Activated gamma-delta T cell treated with Interleukin-2 at 50 U/mL for 16 hours (primary cell): ENCODE data around the gene LRRC70.

ENCODE experiments used
- DNase-seq: peaks from one replicate; pipeline ENCODE4 v3.0.0-alpha.2; 2020

Gene LRRC70

DNA sequence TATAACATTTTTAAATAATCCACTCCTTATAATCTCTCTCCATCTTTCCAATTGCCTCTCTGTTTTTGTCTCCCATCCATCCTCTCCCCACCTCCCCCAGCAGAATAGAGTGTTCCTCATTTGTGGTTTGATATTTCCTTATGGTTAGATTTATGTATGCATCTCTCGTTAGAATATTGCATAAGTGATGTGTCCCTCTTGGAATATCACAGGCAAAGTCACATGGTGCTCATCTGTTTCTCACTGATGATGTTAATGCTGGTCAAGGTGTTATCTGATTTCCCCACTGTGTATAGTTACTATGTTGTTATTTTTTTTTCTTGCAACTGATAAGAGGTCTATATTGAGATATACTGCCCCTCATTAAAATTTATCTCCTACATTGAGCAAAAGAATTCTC lies 3.1 kb upstream of the LRRC70 start:
- no peak for DNase-seq

DNA sequence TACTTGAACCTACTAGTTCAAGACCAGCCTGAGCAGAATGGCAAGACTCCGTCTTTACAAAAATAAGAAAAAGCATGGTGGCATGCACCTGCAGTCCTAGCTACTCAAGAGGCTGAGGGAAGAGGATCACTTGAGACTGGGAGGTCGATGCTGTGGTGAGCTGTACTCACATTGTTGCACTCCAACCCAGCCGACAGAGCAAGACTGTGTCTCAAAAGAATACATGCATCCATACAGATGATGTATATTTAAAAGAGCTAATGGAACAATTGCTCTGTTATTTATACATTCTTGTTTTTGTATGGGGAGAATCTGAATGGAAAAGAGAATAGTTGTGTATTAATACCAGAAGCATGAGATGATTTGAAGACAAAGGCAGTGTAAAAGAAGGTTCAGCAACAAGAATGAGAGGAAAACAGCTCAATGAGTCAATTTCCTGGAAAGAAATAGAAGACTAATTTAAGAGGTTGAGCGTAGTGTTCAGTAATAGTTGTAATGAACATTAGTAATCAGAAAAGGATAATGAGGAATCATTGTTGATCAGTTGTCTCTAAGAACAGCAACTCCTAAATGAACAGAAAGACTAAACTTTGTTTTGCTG lies 1.9 kb upstream of the LRRC70 start:
- no peak for DNase-seq

GRCh38 chr5:62577488-62577887 lies 1.1 kb upstream of the LRRC70 start:
- DNase-seq = no peak

GRCh38 chr5:62579761-62580160 lies 1.1 kb downstream of the LRRC70 start:
- DNase-seq = no peak

GRCh38 chr5:62581836-62582597 lies 3.4 kb downstream of the LRRC70 start:
- no peak for DNase-seq

GRCh38 chr5:62584391-62584790 lies 5.8 kb downstream of the LRRC70 start:
- DNase-seq = no peak

GRCh38 chr5:62585306-62585705 lies 6.7 kb downstream of the LRRC70 start:
- no peak for DNase-seq

- DNase-seq = no peak
Measured at GRCh38 chr5:62585751-62586150, 7.1 kb downstream of the LRRC70 start.

GRCh38 chr5:62587737-62588136 lies 9.1 kb downstream of the LRRC70 start:
- DNase-seq = no peak

DNA sequence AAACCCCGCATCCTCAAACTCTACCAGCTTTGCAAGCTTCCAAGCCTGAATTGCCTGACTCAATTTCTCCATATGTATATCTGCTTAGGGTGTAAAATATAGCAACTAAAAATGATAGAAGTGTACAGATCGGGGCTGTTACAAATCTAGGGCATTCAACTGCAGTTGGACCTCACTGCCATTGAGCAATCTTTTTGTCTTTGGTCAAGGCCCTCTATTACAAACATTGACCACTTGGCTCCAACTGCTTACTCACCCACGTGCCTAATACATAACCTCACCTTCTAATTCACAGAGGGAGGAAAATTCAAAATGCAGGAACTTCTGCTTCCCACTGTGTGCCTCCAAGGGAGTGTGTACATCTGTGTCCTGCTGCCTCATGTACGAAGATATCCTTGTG lies 10.0 kb downstream of the LRRC70 start:
- no peak for DNase-seq

- no peak for DNase-seq
Measured at GRCh38 chr5:62589504-62589903, 10.9 kb downstream of the LRRC70 start.

DNA sequence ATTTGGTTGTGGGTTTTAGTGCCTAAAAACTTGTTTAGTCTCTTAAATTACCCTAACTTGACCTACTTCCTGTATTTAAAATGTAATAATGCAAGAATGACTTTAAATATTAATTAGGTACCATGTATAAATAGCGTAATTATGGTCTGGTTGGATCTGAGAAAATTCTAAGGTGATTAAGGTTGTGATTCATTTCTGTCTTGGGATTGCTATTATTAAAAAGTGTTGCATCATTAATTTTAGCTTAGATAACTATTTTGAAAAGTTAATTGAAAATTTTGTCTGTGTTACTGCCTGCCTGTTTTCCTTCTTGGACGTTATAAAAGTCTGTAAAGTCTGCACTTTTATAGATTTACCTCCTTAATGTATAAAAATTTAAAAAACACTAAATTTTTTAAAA lies 11.8 kb downstream of the LRRC70 start:
- DNase-seq = no peak

DNA sequence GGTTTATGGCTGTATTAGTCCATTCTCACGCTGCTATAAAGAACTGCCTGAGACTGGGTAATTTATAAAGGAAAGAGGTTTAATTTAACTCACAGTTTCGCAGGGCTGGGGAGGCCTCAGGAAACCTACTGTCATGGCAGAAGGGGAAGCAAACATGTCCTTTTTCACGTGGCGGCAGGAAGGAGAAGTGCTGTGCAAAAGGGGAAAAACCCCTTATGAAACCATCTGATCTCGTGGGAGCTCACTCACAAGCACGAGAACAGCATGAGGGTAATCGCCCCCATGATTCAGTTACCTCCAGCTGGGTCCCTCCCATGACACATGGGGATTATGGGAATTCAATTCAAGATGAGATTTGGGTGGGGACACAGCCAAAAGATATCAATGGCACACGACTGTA lies 13.9 kb downstream of the LRRC70 start:
- no peak for DNase-seq

GRCh38 chr5:62593331-62593730 lies 14.7 kb downstream of the LRRC70 start:
- DNase-seq = no peak

- no peak for DNase-seq
Measured at GRCh38 chr5:62594364-62594984, 15.9 kb downstream of the LRRC70 start.

- DNase-seq = no peak
Measured at GRCh38 chr5:62596096-62596495, 17.5 kb downstream of the LRRC70 start.

DNA sequence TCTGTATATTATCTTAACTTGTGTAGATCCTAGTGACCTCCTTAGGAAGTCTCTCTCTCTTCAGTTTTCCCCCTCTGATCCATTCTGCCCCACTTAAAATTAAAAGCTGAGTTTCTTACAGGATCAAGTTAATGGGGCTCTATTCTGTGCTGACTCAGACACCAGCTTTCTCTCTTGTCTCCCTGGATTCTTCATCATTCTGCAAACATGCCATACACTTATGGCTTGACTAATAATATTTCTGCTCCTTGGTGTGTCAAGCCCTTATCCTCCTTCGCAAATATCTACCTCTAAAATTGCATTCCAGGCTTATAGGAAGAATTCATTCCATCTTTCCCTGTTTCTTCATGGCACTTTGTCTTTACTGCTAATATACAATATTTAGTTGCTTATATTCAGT lies 18.1 kb downstream of the LRRC70 start:
- no peak for DNase-seq

DNA sequence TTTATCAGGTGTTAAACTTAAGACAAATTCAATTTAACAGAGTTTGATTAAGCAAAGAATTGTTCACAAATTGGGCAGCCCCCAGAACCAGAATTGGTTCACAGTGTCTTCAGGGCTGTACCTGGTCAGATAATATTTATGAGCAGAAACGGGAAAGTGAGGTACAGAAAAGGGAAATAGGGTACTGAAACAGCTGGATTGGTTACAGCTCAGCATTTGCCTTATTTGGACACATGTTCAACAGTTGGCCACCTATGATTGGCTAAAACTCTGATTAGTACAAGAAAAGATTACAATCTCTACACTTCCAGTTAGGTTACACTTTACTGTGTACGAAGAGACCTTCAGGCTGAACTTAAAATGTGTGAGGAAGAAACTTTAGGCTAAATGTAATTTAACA lies 18.7 kb downstream of the LRRC70 start:
- no peak for DNase-seq

DNA sequence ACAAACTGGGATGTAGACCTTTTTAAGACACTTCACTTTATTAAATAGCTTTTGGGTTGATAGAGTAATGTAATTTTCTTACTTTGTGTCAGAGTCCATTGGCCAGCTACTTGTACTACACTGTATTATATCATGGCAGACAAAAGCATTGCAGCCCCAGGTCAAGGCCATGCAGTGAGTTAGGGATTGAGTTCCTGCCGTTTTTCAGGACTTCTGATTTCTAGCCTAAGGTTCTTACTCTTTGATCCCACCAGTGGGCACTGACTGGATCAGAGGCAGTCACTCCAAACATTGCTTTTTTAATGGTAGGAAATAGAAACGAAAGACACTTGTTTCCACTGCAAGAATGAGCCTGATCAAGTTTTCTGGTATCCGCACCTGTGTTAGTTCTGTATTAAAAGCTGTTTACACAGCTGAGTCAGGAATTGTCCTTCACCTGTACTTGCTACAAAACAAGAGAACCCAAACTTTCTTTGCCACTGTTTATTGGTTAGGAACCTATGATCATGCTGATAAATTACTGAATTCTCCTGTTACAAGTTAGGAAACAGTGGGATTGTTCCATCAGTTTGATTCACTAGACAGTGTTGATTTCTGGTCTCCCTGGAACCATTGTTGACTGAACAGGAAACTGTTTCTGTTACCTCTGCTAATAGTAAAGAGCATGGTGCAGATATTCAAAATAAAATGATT lies 22.1 kb downstream of the LRRC70 start:
- no peak for DNase-seq

DNA sequence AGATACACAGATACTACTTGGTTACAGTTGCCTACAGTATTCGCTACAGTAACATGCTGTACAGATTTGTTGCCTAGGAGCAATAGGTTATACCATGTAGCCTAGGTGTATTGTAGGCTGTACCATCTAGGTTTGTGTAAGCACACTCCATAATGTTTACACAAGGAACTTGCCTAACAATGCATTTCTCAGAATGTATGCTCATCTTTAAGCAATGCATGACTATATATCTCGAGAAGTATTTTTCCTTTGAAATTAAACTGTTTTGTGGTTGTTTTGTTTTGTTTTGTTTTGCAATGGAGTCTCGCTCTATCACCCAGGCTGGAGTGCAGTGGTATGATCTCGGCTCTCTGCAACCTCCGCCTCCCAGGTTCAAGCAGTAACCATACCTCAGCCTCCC lies 25.3 kb downstream of the LRRC70 start:
- no peak for DNase-seq

DNA sequence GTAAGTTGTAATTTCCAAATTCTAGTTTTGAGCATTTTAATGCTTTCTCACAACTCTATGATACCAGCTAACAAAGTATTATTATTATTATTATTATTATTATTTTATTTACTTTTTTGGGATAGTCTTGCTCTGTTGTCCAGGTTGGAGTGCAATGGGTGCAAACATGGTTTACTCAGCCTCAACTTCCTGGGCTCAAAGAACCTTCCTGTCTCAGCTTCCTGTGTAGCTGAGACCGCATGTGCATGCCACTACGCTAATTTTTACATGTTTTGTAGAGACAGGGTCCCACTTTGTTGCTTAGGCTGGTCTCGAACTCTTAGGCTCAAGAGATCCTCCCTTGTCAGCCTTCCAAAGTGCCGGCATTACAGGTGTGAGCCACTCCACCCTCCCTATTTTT lies 27.0 kb downstream of the LRRC70 start:
- DNase-seq = no peak

- no peak for DNase-seq
Measured at GRCh38 chr5:62606878-62607277, 28.3 kb downstream of the LRRC70 start.

GRCh38 chr5:62607615-62608014 lies 29.0 kb downstream of the LRRC70 start:
- no peak for DNase-seq
